ENCODE results near the gene ARHGEF1.

DNA sequence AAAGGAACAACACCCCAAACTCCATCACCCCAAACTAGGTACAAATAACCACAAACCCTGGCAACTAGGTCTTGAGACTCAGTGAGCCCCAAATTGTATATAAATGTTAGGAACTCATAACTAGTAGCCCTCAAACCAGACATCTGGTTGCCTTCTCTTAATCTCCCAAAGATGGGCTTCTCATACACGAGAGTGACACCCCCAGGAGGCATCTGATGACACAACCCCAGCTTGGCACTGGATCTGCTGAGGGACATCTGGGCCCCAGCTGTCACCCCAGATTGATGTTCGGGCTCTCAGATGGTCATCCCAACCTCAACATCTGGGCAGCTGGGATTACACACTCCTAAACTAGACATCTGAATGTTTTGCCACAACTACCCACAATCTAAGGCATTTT lies 61.4 kb downstream of the ARHGEF1 start:
- TF ChIP-seq, protein P1, sequence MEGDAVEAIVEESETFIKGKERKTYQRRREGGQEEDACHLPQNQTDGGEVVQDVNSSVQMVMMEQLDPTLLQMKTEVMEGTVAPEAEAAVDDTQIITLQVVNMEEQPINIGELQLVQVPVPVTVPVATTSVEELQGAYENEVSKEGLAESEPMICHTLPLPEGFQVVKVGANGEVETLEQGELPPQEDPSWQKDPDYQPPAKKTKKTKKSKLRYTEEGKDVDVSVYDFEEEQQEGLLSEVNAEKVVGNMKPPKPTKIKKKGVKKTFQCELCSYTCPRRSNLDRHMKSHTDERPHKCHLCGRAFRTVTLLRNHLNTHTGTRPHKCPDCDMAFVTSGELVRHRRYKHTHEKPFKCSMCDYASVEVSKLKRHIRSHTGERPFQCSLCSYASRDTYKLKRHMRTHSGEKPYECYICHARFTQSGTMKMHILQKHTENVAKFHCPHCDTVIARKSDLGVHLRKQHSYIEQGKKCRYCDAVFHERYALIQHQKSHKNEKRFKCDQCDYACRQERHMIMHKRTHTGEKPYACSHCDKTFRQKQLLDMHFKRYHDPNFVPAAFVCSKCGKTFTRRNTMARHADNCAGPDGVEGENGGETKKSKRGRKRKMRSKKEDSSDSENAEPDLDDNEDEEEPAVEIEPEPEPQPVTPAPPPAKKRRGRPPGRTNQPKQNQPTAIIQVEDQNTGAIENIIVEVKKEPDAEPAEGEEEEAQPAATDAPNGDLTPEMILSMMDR (IDR thresholded peaks at IDR 0.05): no peak
- TF ChIP-seq POLR2A (IDR thresholded peaks at IDR 0.05): no peak
